GM23338 (cell line): ENCODE data around the gene MKNK1. TPM values are rescaled to one million over a fixed set of nuclear protein-coding genes. Genes with fewer than 3 reads are reported as not detected.

ENCODE experiments used
- ATAC-seq: fragments of 200-7000 bp; cut with Tn5 transposase; 3 replicates; pipeline ENCODE4 v1.9.1; 2020
- DNase-seq: peaks from one replicate; pipeline ENCODE4 v3.0.0-alpha.2; 2015; ENCODE audit warnings: low spot score
- H2AFZ ChIP-seq: fragments of 200-600 bp; sonication (generic); 2 replicates; pipeline ENCODE4 v1.8.0; 2016; ENCODE audit warnings: antibody characterized with exemption, mild to moderate bottlenecking, moderate library complexity
- H3F3A ChIP-seq: fragments of 200-600 bp; sonication (generic); replicated peaks from 2 replicates; pipeline ENCODE4 v1.8.0; 2017; ENCODE audit warnings: antibody characterized with exemption, mixed run types, low read depth
- H3K27ac ChIP-seq: fragments of 200-600 bp; sonication (generic); 2 replicates; pipeline ENCODE4 v1.6.1; 2016; ENCODE audit warnings: low read depth
- H3K27me3 ChIP-seq: fragments of 200-600 bp; sonication (generic); 2 replicates; pipeline ENCODE4 v1.8.0; 2016; ENCODE audit warnings: mild to moderate bottlenecking, mixed run types, moderate library complexity; ENCODE audit not compliant: insufficient read depth
- H3K36me3 ChIP-seq: fragments of 200-600 bp; sonication (generic); 2 replicates; pipeline ENCODE4 v1.8.0; 2016; ENCODE audit warnings: mild to moderate bottlenecking; ENCODE audit not compliant: insufficient read depth
- H3K4me1 ChIP-seq: fragments of 200-600 bp; sonication (generic); 2 replicates; pipeline ENCODE4 v1.8.0; 2016; ENCODE audit warnings: mild to moderate bottlenecking, moderate library complexity; ENCODE audit not compliant: insufficient read depth
- H3K4me2 ChIP-seq: fragments of 200-600 bp; sonication (generic); 2 replicates; pipeline ENCODE4 v1.7.1; 2017; ENCODE audit warnings: mixed run types
- H3K4me3 ChIP-seq: fragments of 200-600 bp; sonication (generic); 2 replicates; pipeline ENCODE4 v1.6.1; 2016; ENCODE audit warnings: mixed run types
- H3K79me2 ChIP-seq: fragments of 200-600 bp; sonication (generic); replicated peaks from 2 replicates; pipeline ENCODE4 v1.8.0; 2017; ENCODE audit warnings: mild to moderate bottlenecking; ENCODE audit not compliant: insufficient read depth
- H3K9me2 ChIP-seq: fragments of 200-600 bp; sonication (generic); 2 replicates; pipeline ENCODE4 v1.8.0; 2017; ENCODE audit not compliant: insufficient read depth
- H4K20me1 ChIP-seq: fragments of 200-600 bp; sonication (generic); replicated peaks from 2 replicates; pipeline ENCODE4 v1.8.0; 2017; ENCODE audit warnings: mild to moderate bottlenecking; ENCODE audit not compliant: insufficient read depth
- H3K27ac Mint-ChIP-seq: 2 replicates; pipeline ENCODE4 v1.8.0; 2020; ENCODE audit warnings: inconsistent platforms, mild to moderate bottlenecking, moderate library complexity, mixed read lengths
- H3K27me3 Mint-ChIP-seq: 3 replicates; pipeline ENCODE4 v1.8.0; 2022; ENCODE audit warnings: low read depth, mild to moderate bottlenecking, moderate library complexity, mixed read lengths, inconsistent platforms; ENCODE audit not compliant: insufficient read depth, poor library complexity
- H3K36me3 Mint-ChIP-seq: 3 replicates; pipeline ENCODE4 v1.8.0; 2021; ENCODE audit warnings: low read depth, mild to moderate bottlenecking, inconsistent platforms, moderate library complexity, mixed read lengths
- H3K4me1 Mint-ChIP-seq: 3 replicates; pipeline ENCODE4 v1.8.0; 2020; ENCODE audit warnings: mild to moderate bottlenecking, inconsistent platforms, mixed read lengths
- H3K4me3 Mint-ChIP-seq: 3 replicates; pipeline ENCODE4 v1.8.0; 2021; ENCODE audit warnings: moderate library complexity, mild to moderate bottlenecking, inconsistent platforms, mixed read lengths
- H3K9me3 Mint-ChIP-seq: 3 replicates; pipeline ENCODE4 v1.8.0; 2020; ENCODE audit warnings: moderate library complexity, mild to moderate bottlenecking, inconsistent platforms, mixed read lengths
- CREB1 ChIP-seq: fragments of 250-450 bp; sonication (Bioruptor Pico); IDR thresholded peaks from 2 replicates; pipeline ENCODE4 v1.5.0; 2020; ENCODE audit warnings: low read depth, mild to moderate bottlenecking, moderate library complexity
- CTCF ChIP-seq, 2 experiments: fragments of 200-600 bp in 1 of 2; sonication (generic) in 1 of 2; conservative IDR thresholded peaks; 2 replicates each; pipeline versions ENCODE4 v1.5.1 to v1.6.1; 2016 to 2017; ENCODE audit warnings: antibody characterized with exemption in 2 of 2, low read depth in 2 of 2, mild to moderate bottlenecking in 2 of 2, moderate library complexity in 1 of 2
- ETS1 ChIP-seq: IDR thresholded peaks from 2 replicates; pipeline ENCODE4 v1.6.1; 2016; ENCODE audit warnings: antibody characterized with exemption
- EZH2 ChIP-seq: fragments of 200-600 bp; sonication (generic); IDR thresholded peaks from one replicate; pipeline ENCODE4 v1.8.0; 2017; ENCODE audit warnings: antibody characterized with exemption, mild to moderate bottlenecking, low read depth; ENCODE audit not compliant: unreplicated experiment
- EZH2phosphoT487 ChIP-seq: fragments of 200-600 bp; sonication (generic); IDR thresholded peaks from one replicate; pipeline ENCODE4 v1.8.1; 2018; ENCODE audit warnings: antibody characterized with exemption; ENCODE audit not compliant: unreplicated experiment
- JUNB ChIP-seq: IDR thresholded peaks from one replicate; pipeline ENCODE4 v1.6.1; 2016; ENCODE audit warnings: antibody characterized with exemption; ENCODE audit not compliant: unreplicated experiment
- NANOG ChIP-seq: IDR thresholded peaks from 2 replicates; pipeline ENCODE4 v1.6.1; 2016; ENCODE audit warnings: antibody characterized with exemption, borderline replicate concordance
- POLR2AphosphoS5 ChIP-seq: IDR thresholded peaks from 2 replicates; pipeline ENCODE4 v1.6.1; 2016; ENCODE audit warnings: antibody characterized with exemption, low read depth
- STAT1 ChIP-seq: IDR thresholded peaks from one replicate; pipeline ENCODE4 v1.6.1; 2016; ENCODE audit warnings: antibody characterized with exemption; ENCODE audit not compliant: unreplicated experiment
- ZNF114 ChIP-seq: fragments of 250-450 bp; sonication (Bioruptor Pico); IDR thresholded peaks from 2 replicates; pipeline ENCODE4 v1.5.0; 2020; ENCODE audit warnings: mild to moderate bottlenecking, moderate library complexity
- ZNF331 ChIP-seq: fragments of 250-450 bp; sonication (Bioruptor Pico); IDR thresholded peaks from 2 replicates; pipeline ENCODE4 v1.5.0; 2020; ENCODE audit warnings: low read depth, mild to moderate bottlenecking, moderate library complexity
- ZNF462 ChIP-seq: fragments of 250-450 bp; sonication (Bioruptor Pico); IDR thresholded peaks from 2 replicates; pipeline ENCODE4 v1.5.0; 2020; ENCODE audit warnings: mild to moderate bottlenecking, moderate library complexity
- polyA plus RNA-seq: library from polyadenylated mRNA; unstranded; fragments of >200 nt; fragmentation: Nextera tagmentation; extraction: Ambion mirVana; gene quantifications from 2 replicates; pipeline ENCODE4 v1.2.1, GENCODE V29; 2016
- total RNA-seq: library from RNA; depleted of rRNA; stranded (reverse); fragments of >200 nt; shearing (Covaris generic); gene quantifications from 2 replicates; pipeline ENCODE4 v1.2.3, GENCODE V29; 2014

MKNK1 gene
- total and polyA plus RNA-seq, 2 experiments from 2014 or later: 11.8 to 20.5 TPM

GRCh38 chr1:46619656-46620258, 15.7 kb upstream of the MKNK1 start (continued):
- TF ChIP-seq ZNF462 (CRISPR knock-in tag): no peak
- TF ChIP-seq EZH2: no peak
- no peak for TF ChIP-seq ZNF114
- no peak for TF ChIP-seq NANOG
- no peak for TF ChIP-seq EZH2phosphoT487
- TF ChIP-seq CREB1 (CRISPR knock-in tag): no peak
- TF ChIP-seq ETS1: no peak

- H3K4me1 Mint-ChIP-seq: peaks cover 35% of the 10 kb centered on the region
- Histone ChIP-seq H3K36me3 (no peaks in the 10 kb centered on the region), H3F3A (no peaks in the 10 kb centered on the region), H3K27ac (no peak overlapping the region), H3K9me2 (no peaks in the 10 kb centered on the region), H3K27me3 (peaks cover 20% of the 10 kb centered on the region), H3K4me1 (peaks cover 24% of the 10 kb centered on the region), H3K79me2 (no peaks in the 10 kb centered on the region), H3K4me3 (no peak overlapping the region), H3K4me2 (no peak overlapping the region), H2AFZ (no peak overlapping the region), H4K20me1 (no peaks in the 10 kb centered on the region)
- no peaks in the 10 kb centered on the region for H3K36me3 Mint-ChIP-seq
- no peaks in the 10 kb centered on the region for H3K9me3 Mint-ChIP-seq
- H3K27me3 Mint-ChIP-seq: peaks cover 20% of the 10 kb centered on the region
- ATAC-seq (no peak), DNase-seq (no peak)
- H3K27ac Mint-ChIP-seq: no peak overlapping the region
- H3K4me3 Mint-ChIP-seq: no peak overlapping the region
- TF ChIP-seq ETS1 (no peak), ZNF114 (no peak), NANOG (no peak), JUNB (no peak), STAT1 (no peak), POLR2AphosphoS5 (no peak), CTCF (conservative IDR thresholded peaks at IDR 0.05; ENCODE audit: low read depth in 2 of 2) (no peak), EZH2phosphoT487 (no peak), EZH2 (no peak), ZNF331 (CRISPR knock-in tag) (no peak), CREB1 (CRISPR knock-in tag) (no peak)
Measured at GRCh38 chr1:46618754-46619415, 14.8 kb upstream of the MKNK1 start.
